ENCODE measurements around the gene SFSWAP. TPM values are rescaled to one million over a fixed set of nuclear protein-coding genes. Genes with fewer than 3 reads are reported as not detected.
"Not testable (repeated sequence)": the region's sequence is repeated elsewhere in the genome, so short reads cannot be mapped to it uniquely, and the experiment has no call there.

Gene SFSWAP
- total RNA-seq, 1 donor from 2014 or later: 81.2 TPM

DNA sequence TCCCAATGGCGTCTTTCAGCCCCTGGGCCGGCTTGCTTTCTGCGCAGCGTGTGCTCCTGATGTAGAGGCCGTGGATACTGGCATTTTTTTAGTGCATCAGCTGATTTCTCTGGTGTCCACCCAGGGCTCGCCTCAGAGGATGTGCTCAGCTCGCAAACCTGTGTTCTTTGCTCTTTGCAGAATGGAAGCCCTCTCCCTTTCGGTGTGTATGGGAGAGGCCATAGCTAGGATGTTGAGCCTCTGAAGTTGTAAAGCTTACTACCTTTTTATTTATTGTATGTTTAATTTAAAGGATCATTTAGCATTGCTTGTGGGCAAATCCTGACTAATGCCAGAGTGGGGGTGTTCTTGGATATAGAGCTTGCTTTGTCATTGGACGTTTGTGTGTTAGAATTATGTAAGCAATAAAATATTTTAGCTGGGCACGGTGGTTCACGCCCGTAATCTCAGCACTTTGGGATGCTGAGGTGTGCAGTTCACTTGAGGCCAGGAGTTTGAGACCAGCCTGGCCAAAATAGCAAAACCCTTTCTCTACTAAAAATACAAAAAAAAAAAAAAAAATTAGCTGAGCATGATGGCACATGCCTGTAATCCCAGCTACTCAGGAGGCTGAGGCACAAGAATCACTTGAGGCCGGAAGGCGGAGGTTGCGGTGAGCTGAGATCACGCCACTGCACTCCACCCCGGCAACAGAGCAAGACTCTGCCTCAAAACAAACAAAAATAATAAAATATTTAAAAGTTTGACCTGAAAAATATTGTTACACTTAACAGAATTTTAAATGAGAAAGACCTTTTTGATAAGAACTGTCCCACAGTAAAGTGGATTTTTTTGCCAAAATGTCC lies 64.7 kb downstream of the SFSWAP start:
- no peak overlapping the region for H3K4me3 Mint-ChIP-seq (ENCODE audit: unreplicated experiment)
- DNase-seq: no peak

DNA sequence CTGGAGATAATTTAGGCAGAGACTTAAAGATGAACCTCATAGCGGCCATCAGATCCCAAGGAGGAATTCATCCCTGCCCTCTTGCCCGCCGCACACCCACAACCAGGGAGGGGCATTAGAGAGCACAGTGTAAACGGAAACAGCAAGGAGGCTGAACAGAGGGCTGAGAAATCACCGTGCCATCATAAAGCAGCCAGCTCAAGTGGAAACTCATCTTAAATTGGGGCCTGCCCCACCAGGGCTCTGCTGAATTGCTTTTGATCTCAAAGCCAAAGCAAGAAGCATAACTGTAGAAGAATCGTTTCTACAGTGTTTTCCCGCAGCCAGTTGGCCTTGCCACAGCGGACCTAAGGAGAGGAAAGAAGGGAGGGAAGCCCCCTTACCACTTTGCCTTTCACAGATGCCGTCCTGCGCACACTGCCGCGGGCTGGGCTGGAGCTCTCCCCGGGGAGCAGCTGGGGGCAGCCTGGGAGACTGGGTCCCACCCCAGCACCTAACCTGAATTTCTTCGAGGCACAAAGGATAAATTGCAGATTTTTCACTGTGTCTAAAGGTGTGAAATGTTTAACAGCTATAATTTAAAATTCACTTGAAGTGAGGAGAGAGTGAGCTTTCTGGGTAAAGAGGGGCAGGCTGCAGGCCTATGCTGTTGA lies 65.5 kb downstream of the SFSWAP start:
- Mint-ChIP-seq H3K9me3 (ENCODE audit: unreplicated experiment) (no peaks in the 10 kb centered on the region), H3K4me3 (ENCODE audit: unreplicated experiment) (no peak overlapping the region), H3K4me1 (ENCODE audit: low read depth, unreplicated experiment) (no peaks in the 10 kb centered on the region), H3K36me3 (ENCODE audit: unreplicated experiment) (no peaks in the 10 kb centered on the region), H3K27me3 (ENCODE audit: unreplicated experiment) (peaks cover 5% of the 10 kb centered on the region), H3K27ac (ENCODE audit: unreplicated experiment) (peak overlapping the region; percentile 52)
- TF ChIP-seq, protein P1, sequence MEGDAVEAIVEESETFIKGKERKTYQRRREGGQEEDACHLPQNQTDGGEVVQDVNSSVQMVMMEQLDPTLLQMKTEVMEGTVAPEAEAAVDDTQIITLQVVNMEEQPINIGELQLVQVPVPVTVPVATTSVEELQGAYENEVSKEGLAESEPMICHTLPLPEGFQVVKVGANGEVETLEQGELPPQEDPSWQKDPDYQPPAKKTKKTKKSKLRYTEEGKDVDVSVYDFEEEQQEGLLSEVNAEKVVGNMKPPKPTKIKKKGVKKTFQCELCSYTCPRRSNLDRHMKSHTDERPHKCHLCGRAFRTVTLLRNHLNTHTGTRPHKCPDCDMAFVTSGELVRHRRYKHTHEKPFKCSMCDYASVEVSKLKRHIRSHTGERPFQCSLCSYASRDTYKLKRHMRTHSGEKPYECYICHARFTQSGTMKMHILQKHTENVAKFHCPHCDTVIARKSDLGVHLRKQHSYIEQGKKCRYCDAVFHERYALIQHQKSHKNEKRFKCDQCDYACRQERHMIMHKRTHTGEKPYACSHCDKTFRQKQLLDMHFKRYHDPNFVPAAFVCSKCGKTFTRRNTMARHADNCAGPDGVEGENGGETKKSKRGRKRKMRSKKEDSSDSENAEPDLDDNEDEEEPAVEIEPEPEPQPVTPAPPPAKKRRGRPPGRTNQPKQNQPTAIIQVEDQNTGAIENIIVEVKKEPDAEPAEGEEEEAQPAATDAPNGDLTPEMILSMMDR (IDR thresholded peaks at IDR 0.05; ENCODE audit: partially characterized antibody, unreplicated experiment): no peak
- no peak for DNase-seq

More for the DNA sequence above, 64.7 kb downstream of the SFSWAP start:
- Mint-ChIP-seq H3K36me3 (ENCODE audit: unreplicated experiment) (no peaks in the 10 kb centered on the region), H3K9me3 (ENCODE audit: unreplicated experiment) (no peaks in the 10 kb centered on the region), H3K27ac (ENCODE audit: unreplicated experiment) (peak overlapping the region; percentile 52), H3K4me1 (ENCODE audit: low read depth, unreplicated experiment) (no peaks in the 10 kb centered on the region), H3K27me3 (ENCODE audit: unreplicated experiment) (peaks cover 5% of the 10 kb centered on the region)
- TF ChIP-seq, protein P1 (IDR thresholded peaks at IDR 0.05; ENCODE audit: partially characterized antibody, unreplicated experiment): no peak

DNA sequence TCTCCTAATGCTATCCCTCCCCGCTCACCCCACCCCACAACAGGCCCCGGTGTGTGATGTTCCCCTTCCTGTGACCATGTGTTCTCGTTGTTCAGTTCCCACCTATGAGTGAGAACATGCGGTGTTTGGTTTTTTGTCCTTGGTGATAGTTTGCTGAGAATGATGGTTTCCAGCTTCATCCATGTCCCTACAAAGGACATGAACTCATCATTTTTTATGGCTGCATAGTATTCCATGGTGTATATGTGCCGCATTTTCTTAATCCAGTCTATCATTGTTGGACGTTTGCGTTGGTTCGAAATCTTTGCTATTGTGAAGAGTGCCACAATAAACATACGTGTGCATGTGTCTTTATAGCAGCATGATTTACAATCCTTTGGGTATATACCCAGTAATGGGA lies 66.4 kb downstream of the SFSWAP start:
- H3K27ac Mint-ChIP-seq (ENCODE audit: unreplicated experiment); H3K4me3 Mint-ChIP-seq (ENCODE audit: unreplicated experiment); DNase-seq; H3K4me1 Mint-ChIP-seq (ENCODE audit: low read depth, unreplicated experiment); H3K36me3 Mint-ChIP-seq (ENCODE audit: unreplicated experiment); H3K9me3 Mint-ChIP-seq (ENCODE audit: unreplicated experiment); H3K27me3 Mint-ChIP-seq (ENCODE audit: unreplicated experiment): not testable (repeated sequence)

DNA sequence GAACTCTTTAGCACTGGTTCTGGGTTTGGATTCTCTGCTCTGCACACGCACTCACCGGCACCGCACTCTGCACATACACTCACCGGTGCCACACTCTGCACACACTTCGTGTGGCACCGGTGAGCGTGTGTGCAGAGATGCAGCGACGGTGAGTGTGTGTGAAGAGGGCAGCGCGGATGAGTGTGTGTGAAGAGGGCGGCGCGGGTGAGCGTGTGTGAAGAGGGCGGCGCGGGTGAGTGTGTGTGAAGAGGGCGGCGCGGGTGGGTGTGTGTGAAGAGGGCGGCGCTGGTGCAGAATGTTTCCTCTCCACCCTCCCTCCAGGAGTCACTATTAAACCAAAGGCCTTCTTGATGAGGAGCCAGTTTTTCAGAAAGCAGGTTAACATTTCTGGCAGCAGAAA lies 68.1 kb downstream of the SFSWAP start:
- H3K9me3 Mint-ChIP-seq (ENCODE audit: unreplicated experiment): no peaks in the 10 kb centered on the region
- no peak overlapping the region for H3K4me3 Mint-ChIP-seq (ENCODE audit: unreplicated experiment)
- H3K27ac Mint-ChIP-seq (ENCODE audit: unreplicated experiment): no peak overlapping the region
- peaks cover 5% of the 10 kb centered on the region for H3K27me3 Mint-ChIP-seq (ENCODE audit: unreplicated experiment)
- DNase-seq: no peak
- no peaks in the 10 kb centered on the region for H3K36me3 Mint-ChIP-seq (ENCODE audit: unreplicated experiment)
- H3K4me1 Mint-ChIP-seq (ENCODE audit: low read depth, unreplicated experiment): no peaks in the 10 kb centered on the region
- TF ChIP-seq, protein P1 (IDR thresholded peaks at IDR 0.05; ENCODE audit: partially characterized antibody, unreplicated experiment): no peak

DNA sequence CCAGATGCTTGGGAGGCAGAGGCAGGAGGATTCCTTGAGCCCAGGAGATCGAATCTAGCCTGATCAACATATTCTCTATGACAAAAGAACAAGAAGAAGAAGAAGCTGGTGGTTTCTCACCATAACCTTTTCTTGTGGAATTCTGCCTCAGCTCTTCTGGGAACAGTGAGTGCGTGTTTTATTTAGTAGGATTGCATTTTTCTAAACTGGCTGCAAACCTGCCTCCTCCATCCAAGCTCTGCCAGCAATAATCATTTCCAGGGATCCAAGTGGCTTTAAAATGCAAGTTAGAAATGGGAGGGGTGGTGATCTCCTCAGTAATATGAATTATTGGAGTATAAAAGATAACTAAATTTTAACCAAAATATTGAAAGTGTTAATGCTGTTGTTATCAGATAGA lies 71.2 kb downstream of the SFSWAP start:
- H3K27me3 Mint-ChIP-seq (ENCODE audit: unreplicated experiment): peaks cover 3% of the 10 kb centered on the region
- no peak overlapping the region for H3K27ac Mint-ChIP-seq (ENCODE audit: unreplicated experiment)
- no peaks in the 10 kb centered on the region for H3K36me3 Mint-ChIP-seq (ENCODE audit: unreplicated experiment)
- TF ChIP-seq, protein P1 (IDR thresholded peaks at IDR 0.05; ENCODE audit: partially characterized antibody, unreplicated experiment): no peak
- H3K9me3 Mint-ChIP-seq (ENCODE audit: unreplicated experiment): no peaks in the 10 kb centered on the region
- no peak for DNase-seq
- H3K4me1 Mint-ChIP-seq (ENCODE audit: low read depth, unreplicated experiment): peaks cover 4% of the 10 kb centered on the region
- H3K4me3 Mint-ChIP-seq (ENCODE audit: unreplicated experiment): no peak overlapping the region

All from glutamatergic neuron (in vitro differentiated cells).